Stimulated activated naive B cell treated with anti-CD40 and anti-IgM and Interleukin-4, amounts not matched to agents 10 μg/mL and 1 μg/mL and 100 μg/mL, for 72 hours (primary cell): ENCODE data around the gene ABI2.
"Not testable (repeated sequence)": the region's sequence is repeated elsewhere in the genome, so short reads cannot be mapped to it uniquely, and the experiment has no call there.

Source experiments
- ATAC-seq, 2 donors: fragments of 150-1000 bp; cut with Tn5 transposase; replicated peaks; 2 replicates each; pipeline ENCODE4 v1.10.0; 2021; ENCODE audit warnings: moderate library complexity in 1 of 2
- DNase-seq: peaks from one replicate; pipeline ENCODE4 v3.0.0; 2021
- H3K27ac Mint-ChIP-seq: one replicate; pipeline ENCODE4 v1.8.0; 2022; ENCODE audit warnings: mild to moderate bottlenecking, mixed read lengths
- H3K27me3 Mint-ChIP-seq, 2 donors: one replicate each; pipeline ENCODE4 v1.8.0; 2022; ENCODE audit warnings: mixed read lengths in 2 of 2
- H3K36me3 Mint-ChIP-seq, 2 donors: one replicate each; pipeline ENCODE4 v1.8.0; 2022; ENCODE audit warnings: mixed read lengths in 2 of 2, mild to moderate bottlenecking in 1 of 2
- H3K4me1 Mint-ChIP-seq, 2 donors: one replicate each; pipeline ENCODE4 v1.8.0; 2022; ENCODE audit warnings: mixed read lengths in 2 of 2, mild to moderate bottlenecking in 1 of 2
- H3K4me3 Mint-ChIP-seq, 2 donors: one replicate each; pipeline ENCODE4 v1.8.0; 2022; ENCODE audit warnings: mild to moderate bottlenecking in 2 of 2, mixed read lengths in 2 of 2, moderate library complexity in 1 of 2
- H3K9me3 Mint-ChIP-seq, 2 donors: one replicate each; pipeline ENCODE4 v1.8.0; 2022; ENCODE audit warnings: mixed read lengths in 2 of 2, mild to moderate bottlenecking in 1 of 2

The ABI2 gene

GRCh38 chr2:203427061-203427460 is 98.9 kb downstream of the ABI2 start:
- DNase-seq, result no peak
- Mint-ChIP-seq H3K36me3 (peaks cover 4 to 30% of the 10 kb centered on the region in 2 donors), H3K27me3 (no peaks in the 10 kb centered on the region)

GRCh38 chr2:203429643-203430042 is 101.4 kb downstream of the ABI2 start:
- not testable (repeated sequence) for DNase-seq, H3K27ac Mint-ChIP-seq, H3K4me3 Mint-ChIP-seq, H3K4me1 Mint-ChIP-seq, H3K27me3 Mint-ChIP-seq, H3K9me3 Mint-ChIP-seq, ATAC-seq
- peaks cover 4 to 25% of the 10 kb centered on the region in 2 donors for H3K36me3 Mint-ChIP-seq

More at GRCh38 chr2:203427061-203427460, 98.9 kb downstream of the ABI2 start:
- ATAC-seq, result no peak
- no peak overlapping the region for H3K27ac Mint-ChIP-seq
- H3K4me1 Mint-ChIP-seq, result no peaks in the 10 kb centered on the region
- H3K9me3 Mint-ChIP-seq, result no peaks in the 10 kb centered on the region
- H3K4me3 Mint-ChIP-seq, result no peak overlapping the region

- ATAC-seq (no peak), DNase-seq (no peak)
- Mint-ChIP-seq H3K4me3 (no peak overlapping the region), H3K27me3 (no peaks in the 10 kb centered on the region), H3K36me3 (peaks cover 4 to 21% of the 10 kb centered on the region in 2 donors), H3K9me3 (no peaks in the 10 kb centered on the region), H3K4me1 (no peaks in the 10 kb centered on the region), H3K27ac (no peak overlapping the region)
These were observed 103.4 kb downstream of the ABI2 start for GRCh38 chr2:203431391-203432185.

GRCh38 chr2:203432811-203433210 is 104.6 kb downstream of the ABI2 start:
- H3K27ac Mint-ChIP-seq, result no peak overlapping the region
- no peaks in the 10 kb centered on the region for H3K27me3 Mint-ChIP-seq
- DNase-seq (no peak), ATAC-seq (no peak)
- peaks cover 0 to 15% of the 10 kb centered on the region in 2 donors for H3K36me3 Mint-ChIP-seq
- no peaks in the 10 kb centered on the region for H3K9me3 Mint-ChIP-seq
- no peak overlapping the region for H3K4me3 Mint-ChIP-seq
- no peaks in the 10 kb centered on the region for H3K4me1 Mint-ChIP-seq

GRCh38 chr2:203436496-203436895 is 108.3 kb downstream of the ABI2 start:
- no peaks in the 10 kb centered on the region for H3K27me3 Mint-ChIP-seq
- H3K27ac Mint-ChIP-seq, result no peak overlapping the region
- no peak for DNase-seq
- H3K4me3 Mint-ChIP-seq, result no peak overlapping the region
- H3K9me3 Mint-ChIP-seq, result no peaks in the 10 kb centered on the region
- H3K36me3 Mint-ChIP-seq, result no peaks in the 10 kb centered on the region
- ATAC-seq, result no peak
- no peaks in the 10 kb centered on the region for H3K4me1 Mint-ChIP-seq

- no peak for DNase-seq
- Mint-ChIP-seq H3K27me3 (no peaks in the 10 kb centered on the region), H3K4me3 (no peak overlapping the region), H3K9me3 (no peaks in the 10 kb centered on the region), H3K36me3 (no peaks in the 10 kb centered on the region), H3K27ac (no peak overlapping the region), H3K4me1 (no peaks in the 10 kb centered on the region)
- ATAC-seq, result no peak
These were observed 109.3 kb downstream of the ABI2 start for GRCh38 chr2:203437511-203437910.

GRCh38 chr2:203438528-203438927 is 110.3 kb downstream of the ABI2 start:
- H3K27ac Mint-ChIP-seq, result no peak overlapping the region
- ATAC-seq (no peak), DNase-seq (no peak)
- H3K4me1 Mint-ChIP-seq, result no peaks in the 10 kb centered on the region
- H3K4me3 Mint-ChIP-seq, result no peak overlapping the region
- H3K27me3 Mint-ChIP-seq, result no peaks in the 10 kb centered on the region
- H3K36me3 Mint-ChIP-seq, result no peaks in the 10 kb centered on the region
- no peaks in the 10 kb centered on the region for H3K9me3 Mint-ChIP-seq

GRCh38 chr2:203440671-203441070 is 112.5 kb downstream of the ABI2 start:
- Mint-ChIP-seq H3K4me3 (no peak overlapping the region), H3K27ac (no peak overlapping the region), H3K9me3 (no peaks in the 10 kb centered on the region), H3K27me3 (no peaks in the 10 kb centered on the region), H3K4me1 (no peaks in the 10 kb centered on the region), H3K36me3 (no peaks in the 10 kb centered on the region)
- no peak for ATAC-seq
- DNase-seq, result no peak

GRCh38 chr2:203441463-203441862 is 113.3 kb downstream of the ABI2 start:
- no peaks in the 10 kb centered on the region for H3K9me3 Mint-ChIP-seq
- H3K27me3 Mint-ChIP-seq, result no peaks in the 10 kb centered on the region
- H3K4me3 Mint-ChIP-seq, result no peak overlapping the region
- H3K36me3 Mint-ChIP-seq, result no peaks in the 10 kb centered on the region
- DNase-seq (no peak), ATAC-seq (no peak)
- H3K27ac Mint-ChIP-seq, result no peak overlapping the region
- H3K4me1 Mint-ChIP-seq, result no peaks in the 10 kb centered on the region

- no peak overlapping the region for H3K27ac Mint-ChIP-seq
- no peak for ATAC-seq
- H3K27me3 Mint-ChIP-seq, result no peaks in the 10 kb centered on the region
- H3K9me3 Mint-ChIP-seq, result no peaks in the 10 kb centered on the region
- no peaks in the 10 kb centered on the region for H3K4me1 Mint-ChIP-seq
- no peak for DNase-seq
- no peaks in the 10 kb centered on the region for H3K36me3 Mint-ChIP-seq
- H3K4me3 Mint-ChIP-seq, result no peak overlapping the region
These were observed 114.3 kb downstream of the ABI2 start for GRCh38 chr2:203442463-203442862.

GRCh38 chr2:203444738-203445137 is 116.5 kb downstream of the ABI2 start:
- Mint-ChIP-seq H3K9me3 (no peaks in the 10 kb centered on the region), H3K27me3 (no peaks in the 10 kb centered on the region), H3K27ac (no peak overlapping the region), H3K4me1 (no peaks in the 10 kb centered on the region), H3K36me3 (no peaks in the 10 kb centered on the region), H3K4me3 (no peak overlapping the region)
- no peak for ATAC-seq
- no peak for DNase-seq

GRCh38 chr2:203446071-203446481 is 117.9 kb downstream of the ABI2 start:
- no peaks in the 10 kb centered on the region for H3K27me3 Mint-ChIP-seq
- no peaks in the 10 kb centered on the region for H3K4me1 Mint-ChIP-seq
- no peaks in the 10 kb centered on the region for H3K9me3 Mint-ChIP-seq
- H3K36me3 Mint-ChIP-seq, result no peaks in the 10 kb centered on the region
- no peak overlapping the region for H3K27ac Mint-ChIP-seq
- ATAC-seq (no peak), DNase-seq (no peak)
- no peak overlapping the region for H3K4me3 Mint-ChIP-seq

GRCh38 chr2:203446780-203447179 is 118.6 kb downstream of the ABI2 start:
- no peak overlapping the region for H3K27ac Mint-ChIP-seq
- no peaks in the 10 kb centered on the region for H3K36me3 Mint-ChIP-seq
- no peaks in the 10 kb centered on the region for H3K27me3 Mint-ChIP-seq
- DNase-seq, result no peak
- H3K4me3 Mint-ChIP-seq, result no peak overlapping the region
- no peaks in the 10 kb centered on the region for H3K4me1 Mint-ChIP-seq
- ATAC-seq, result no peak
- no peaks in the 10 kb centered on the region for H3K9me3 Mint-ChIP-seq

GRCh38 chr2:203450561-203450960 is 122.4 kb downstream of the ABI2 start:
- no peak for DNase-seq

GRCh38 chr2:203451011-203451410 is 122.8 kb downstream of the ABI2 start:
- Mint-ChIP-seq H3K27ac (no peak overlapping the region), H3K36me3 (no peaks in the 10 kb centered on the region), H3K27me3 (no peaks in the 10 kb centered on the region), H3K9me3 (no peaks in the 10 kb centered on the region), H3K4me3 (no peak overlapping the region), H3K4me1 (no peaks in the 10 kb centered on the region)
- no peak for DNase-seq
- no peak for ATAC-seq

More at GRCh38 chr2:203450561-203450960, 122.4 kb downstream of the ABI2 start:
- Mint-ChIP-seq H3K27me3 (no peaks in the 10 kb centered on the region), H3K4me3 (no peak overlapping the region), H3K27ac (no peak overlapping the region), H3K9me3 (no peaks in the 10 kb centered on the region), H3K36me3 (no peaks in the 10 kb centered on the region), H3K4me1 (no peaks in the 10 kb centered on the region)
- ATAC-seq, result no peak
